Liver (tissue), 3 donors: ENCODE results near the gene MAP6.

ENCODE experiments used
- FOXA1 ChIP-seq: IDR thresholded peaks from 2 replicates; pipeline ENCODE4 v1.6.1; 2016; ENCODE audit warnings: antibody characterized with exemption
- GABPA ChIP-seq, 2 donors: IDR thresholded peaks in 1 of 2; conservative IDR thresholded peaks in 1 of 2; 2 replicates each; pipeline ENCODE4 v1.6.1; 2016; ENCODE audit warnings: antibody characterized with exemption in 2 of 2, mild to moderate bottlenecking in 1 of 2, moderate library complexity in 1 of 2
- HNF4A ChIP-seq, 2 donors: conservative IDR thresholded peaks; 2 replicates each; pipeline ENCODE4 v1.6.1; 2016; ENCODE audit warnings: antibody characterized with exemption in 2 of 2, mild to moderate bottlenecking in 2 of 2
- JUND ChIP-seq, 2 donors: IDR thresholded peaks; 2 replicates each; pipeline ENCODE4 v1.6.1; 2016; ENCODE audit warnings: antibody characterized with exemption in 2 of 2
- RAD21 ChIP-seq, 2 donors: IDR thresholded peaks; 2 replicates each; pipeline ENCODE4 v1.6.1; 2016; ENCODE audit warnings: antibody characterized with exemption in 2 of 2, mild to moderate bottlenecking in 2 of 2
- REST ChIP-seq: IDR thresholded peaks from 2 replicates; pipeline ENCODE4 v1.6.1; 2016; ENCODE audit warnings: antibody characterized with exemption, mild to moderate bottlenecking
- RXRA ChIP-seq, 2 donors: IDR thresholded peaks; 2 replicates each; pipeline ENCODE4 v1.6.1; 2017 to 2018; ENCODE audit warnings: antibody characterized with exemption in 2 of 2, mild to moderate bottlenecking in 1 of 2
- SP1 ChIP-seq: IDR thresholded peaks from 2 replicates; pipeline ENCODE4 v1.6.1; 2018; ENCODE audit warnings: antibody characterized with exemption, mild to moderate bottlenecking
- TAF1 ChIP-seq: conservative IDR thresholded peaks from 2 replicates; pipeline ENCODE4 v1.6.1; 2016; ENCODE audit warnings: antibody characterized with exemption, mild to moderate bottlenecking
- YY1 ChIP-seq: IDR thresholded peaks from 2 replicates; pipeline ENCODE4 v1.6.1; 2016; ENCODE audit warnings: antibody characterized with exemption, mild to moderate bottlenecking
- ZBTB33 ChIP-seq: IDR thresholded peaks from 2 replicates; pipeline ENCODE4 v1.6.1; 2016; ENCODE audit warnings: antibody characterized with exemption
- TF ChIP-seq, protein P1 (sequence below): fragments of 150-350 bp; IDR thresholded peaks from 2 replicates; pipeline ENCODE4 v1.5.1; 2017; ENCODE audit warnings: improper control_type of control experiment, low read depth, low read length; ENCODE audit not compliant: missing input control
- TF ChIP-seq, protein P2 (sequence below): IDR thresholded peaks from 2 replicates; pipeline ENCODE4 v1.6.1; 2016; ENCODE audit warnings: antibody characterized with exemption
- TF ChIP-seq, protein P3 (sequence below): IDR thresholded peaks from 2 replicates; pipeline ENCODE4 v1.6.1; 2016; ENCODE audit warnings: antibody characterized with exemption
- donor health status: healthy.
- donor health status: healthy.

DNA sequence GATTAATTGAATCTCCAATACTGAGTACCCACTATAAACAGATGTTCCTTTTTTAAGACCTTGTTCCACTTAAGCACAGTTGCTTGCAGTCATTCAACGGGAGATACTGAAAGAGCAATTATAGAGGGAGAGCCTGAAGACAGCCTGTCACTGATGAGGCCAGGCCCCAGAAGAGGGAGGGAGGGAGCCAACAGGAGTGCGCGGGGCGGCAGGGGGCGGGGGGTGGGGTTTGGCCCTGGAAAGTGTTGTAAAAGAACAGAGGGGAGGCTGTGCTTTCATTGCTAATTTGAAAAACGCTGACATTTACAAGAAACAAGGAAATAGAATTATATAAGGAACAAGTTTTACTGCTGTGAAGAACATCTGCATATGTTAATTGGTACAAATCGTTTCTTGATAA, 53.1 kb downstream of the MAP6 start:
- TF ChIP-seq, protein P1, sequence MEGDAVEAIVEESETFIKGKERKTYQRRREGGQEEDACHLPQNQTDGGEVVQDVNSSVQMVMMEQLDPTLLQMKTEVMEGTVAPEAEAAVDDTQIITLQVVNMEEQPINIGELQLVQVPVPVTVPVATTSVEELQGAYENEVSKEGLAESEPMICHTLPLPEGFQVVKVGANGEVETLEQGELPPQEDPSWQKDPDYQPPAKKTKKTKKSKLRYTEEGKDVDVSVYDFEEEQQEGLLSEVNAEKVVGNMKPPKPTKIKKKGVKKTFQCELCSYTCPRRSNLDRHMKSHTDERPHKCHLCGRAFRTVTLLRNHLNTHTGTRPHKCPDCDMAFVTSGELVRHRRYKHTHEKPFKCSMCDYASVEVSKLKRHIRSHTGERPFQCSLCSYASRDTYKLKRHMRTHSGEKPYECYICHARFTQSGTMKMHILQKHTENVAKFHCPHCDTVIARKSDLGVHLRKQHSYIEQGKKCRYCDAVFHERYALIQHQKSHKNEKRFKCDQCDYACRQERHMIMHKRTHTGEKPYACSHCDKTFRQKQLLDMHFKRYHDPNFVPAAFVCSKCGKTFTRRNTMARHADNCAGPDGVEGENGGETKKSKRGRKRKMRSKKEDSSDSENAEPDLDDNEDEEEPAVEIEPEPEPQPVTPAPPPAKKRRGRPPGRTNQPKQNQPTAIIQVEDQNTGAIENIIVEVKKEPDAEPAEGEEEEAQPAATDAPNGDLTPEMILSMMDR, result no peak
- TF ChIP-seq, protein P2, sequence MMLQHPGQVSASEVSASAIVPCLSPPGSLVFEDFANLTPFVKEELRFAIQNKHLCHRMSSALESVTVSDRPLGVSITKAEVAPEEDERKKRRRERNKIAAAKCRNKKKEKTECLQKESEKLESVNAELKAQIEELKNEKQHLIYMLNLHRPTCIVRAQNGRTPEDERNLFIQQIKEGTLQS, result no peak
- TF ChIP-seq REST, result no peak
- no peak for TF ChIP-seq YY1
- no peak for TF ChIP-seq SP1
- TF ChIP-seq TAF1, result no peak
- no peak for TF ChIP-seq HNF4A (conservative IDR thresholded peaks at IDR 0.05)
- TF ChIP-seq RXRA (IDR thresholded peaks at IDR 0.05), result no peak
- no peak for TF ChIP-seq FOXA1
- TF ChIP-seq, protein P3, sequence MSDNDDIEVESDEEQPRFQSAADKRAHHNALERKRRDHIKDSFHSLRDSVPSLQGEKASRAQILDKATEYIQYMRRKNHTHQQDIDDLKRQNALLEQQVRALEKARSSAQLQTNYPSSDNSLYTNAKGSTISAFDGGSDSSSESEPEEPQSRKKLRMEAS, result no peak
- no peak for TF ChIP-seq JUND (IDR thresholded peaks at IDR 0.05)
- no peak for TF ChIP-seq ZBTB33
- TF ChIP-seq RAD21 (IDR thresholded peaks at IDR 0.05), result no peak
- no peak for TF ChIP-seq GABPA (IDR thresholded peaks at IDR 0.05 in 1 of 2, conservative IDR thresholded peaks at IDR 0.05 in 1 of 2)
